ENCODE results near the gene LTBP1. TPM values are rescaled to one million over a fixed set of nuclear protein-coding genes. Genes with fewer than 3 reads are reported as not detected.

The LTBP1 gene
- total RNA-seq, 1 donor from 2014 or later = 36.0 TPM

DNA sequence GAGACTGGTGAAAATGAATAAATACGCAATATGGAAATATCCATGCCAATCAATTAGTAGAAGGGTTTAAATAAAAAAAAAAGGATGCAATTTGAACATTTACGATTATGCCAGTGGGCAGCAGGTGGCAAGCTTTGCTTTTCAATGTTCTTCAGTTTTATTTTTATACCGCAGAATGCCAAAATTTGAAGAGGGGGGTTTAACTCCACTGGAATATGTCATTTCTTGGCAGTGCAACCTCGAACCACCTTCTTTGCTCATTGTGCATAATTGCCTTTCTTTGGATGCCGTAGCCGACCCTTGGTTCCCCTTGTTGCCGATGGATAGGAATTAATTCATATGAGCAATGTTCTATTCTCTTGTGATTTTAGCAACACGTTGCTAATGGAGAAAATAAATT, 88.0 kb downstream of the LTBP1 start:
- intact Hi-C loops (cut with DNase I) = no loop called here
- H3K27ac ChIP-seq = no peak overlapping the region
- DNase-seq = no peak
- TF ChIP-seq CTCF (IDR thresholded peaks at IDR 0.05) = peak; percentile 40
- H3K4me3 ChIP-seq = no peak overlapping the region
- H3K27me3 ChIP-seq = no peaks in the 10 kb centered on the region
- H3K36me3 ChIP-seq = no peaks in the 10 kb centered on the region
- H3K4me1 ChIP-seq = no peaks in the 10 kb centered on the region
- no peak for ATAC-seq
- H3K9me3 ChIP-seq = no peaks in the 10 kb centered on the region

GRCh38 chr2:33038230-33038629, 91.5 kb downstream of the LTBP1 start:
- ATAC-seq (no peak), DNase-seq (no peak)
- TF ChIP-seq CTCF (IDR thresholded peaks at IDR 0.05) = no peak
- Histone ChIP-seq H3K36me3 (no peaks in the 10 kb centered on the region), H3K27ac (no peak overlapping the region), H3K9me3 (no peaks in the 10 kb centered on the region), H3K27me3 (no peaks in the 10 kb centered on the region), H3K4me1 (no peaks in the 10 kb centered on the region), H3K4me3 (no peak overlapping the region)
- intact Hi-C loops (cut with DNase I) = no loop called here

GRCh38 chr2:33038799-33039198, 92.0 kb downstream of the LTBP1 start:
- Histone ChIP-seq H3K36me3 (no peaks in the 10 kb centered on the region), H3K27ac (no peak overlapping the region), H3K27me3 (no peaks in the 10 kb centered on the region), H3K4me3 (no peak overlapping the region), H3K9me3 (no peaks in the 10 kb centered on the region), H3K4me1 (no peaks in the 10 kb centered on the region)
- no peak for DNase-seq
- intact Hi-C loops (cut with DNase I) = no loop called here
- no peak for TF ChIP-seq CTCF (IDR thresholded peaks at IDR 0.05)
- ATAC-seq = no peak

DNA sequence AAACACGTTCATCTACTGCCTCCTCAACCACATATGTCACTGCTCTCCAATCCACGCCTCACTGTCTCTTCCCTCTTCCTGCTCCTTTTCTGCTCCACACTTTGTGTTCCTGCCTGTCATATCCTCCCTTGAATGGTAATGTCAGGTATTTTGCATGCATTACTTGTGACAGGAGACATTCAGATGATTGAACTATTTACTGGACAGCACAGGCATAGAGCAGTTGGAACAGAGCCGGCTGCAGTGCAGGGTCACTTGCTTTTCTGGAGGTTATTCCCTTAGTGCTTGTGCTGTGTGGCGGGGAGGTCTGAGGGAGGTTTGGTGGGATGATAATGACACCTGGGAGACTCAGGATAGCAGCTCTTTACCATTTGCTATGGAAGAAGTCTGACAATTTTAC, 93.8 kb downstream of the LTBP1 start:
- TF ChIP-seq CTCF (IDR thresholded peaks at IDR 0.05) = no peak
- DNase-seq (no peak), ATAC-seq (no peak)
- no peaks in the 10 kb centered on the region for H3K27me3 ChIP-seq
- H3K4me1 ChIP-seq = no peaks in the 10 kb centered on the region
- H3K9me3 ChIP-seq = no peaks in the 10 kb centered on the region
- intact Hi-C loops (cut with DNase I) = no loop called here
- H3K36me3 ChIP-seq = no peaks in the 10 kb centered on the region
- H3K4me3 ChIP-seq = no peak overlapping the region
- H3K27ac ChIP-seq = no peak overlapping the region

GRCh38 chr2:33042265-33042664, 95.5 kb downstream of the LTBP1 start:
- TF ChIP-seq CTCF (IDR thresholded peaks at IDR 0.05) = no peak
- Histone ChIP-seq H3K9me3 (no peaks in the 10 kb centered on the region), H3K36me3 (no peaks in the 10 kb centered on the region), H3K27ac (no peak overlapping the region), H3K27me3 (no peaks in the 10 kb centered on the region), H3K4me1 (no peaks in the 10 kb centered on the region), H3K4me3 (no peak overlapping the region)
- intact Hi-C loops (cut with DNase I) = no loop called here
- DNase-seq = no peak
- ATAC-seq = no peak

- intact Hi-C loops (cut with DNase I) = no loop called here
Observed at GRCh38 chr2:33042819-33043218, 96.1 kb downstream of the LTBP1 start.

More at GRCh38 chr2:33042819-33043218, 96.1 kb downstream of the LTBP1 start:
- no peaks in the 10 kb centered on the region for H3K36me3 ChIP-seq
- H3K27ac ChIP-seq = no peak overlapping the region
- no peak overlapping the region for H3K4me3 ChIP-seq
- no peak for TF ChIP-seq CTCF (IDR thresholded peaks at IDR 0.05)
- no peaks in the 10 kb centered on the region for H3K9me3 ChIP-seq
- no peaks in the 10 kb centered on the region for H3K27me3 ChIP-seq
- ATAC-seq (no peak), DNase-seq (no peak)
- H3K4me1 ChIP-seq = no peaks in the 10 kb centered on the region
